Measurements from ENCODE around the gene NRM. TPM values are rescaled to one million over a fixed set of nuclear protein-coding genes. Genes with fewer than 3 reads are reported as not detected.

Gene NRM
- total and polyA plus RNA-seq, 2 of the 13 experiments (the other 11 are each of a cell fraction or from before 2014, with no cell fraction given): 12.5 to 16.0 TPM

DNA sequence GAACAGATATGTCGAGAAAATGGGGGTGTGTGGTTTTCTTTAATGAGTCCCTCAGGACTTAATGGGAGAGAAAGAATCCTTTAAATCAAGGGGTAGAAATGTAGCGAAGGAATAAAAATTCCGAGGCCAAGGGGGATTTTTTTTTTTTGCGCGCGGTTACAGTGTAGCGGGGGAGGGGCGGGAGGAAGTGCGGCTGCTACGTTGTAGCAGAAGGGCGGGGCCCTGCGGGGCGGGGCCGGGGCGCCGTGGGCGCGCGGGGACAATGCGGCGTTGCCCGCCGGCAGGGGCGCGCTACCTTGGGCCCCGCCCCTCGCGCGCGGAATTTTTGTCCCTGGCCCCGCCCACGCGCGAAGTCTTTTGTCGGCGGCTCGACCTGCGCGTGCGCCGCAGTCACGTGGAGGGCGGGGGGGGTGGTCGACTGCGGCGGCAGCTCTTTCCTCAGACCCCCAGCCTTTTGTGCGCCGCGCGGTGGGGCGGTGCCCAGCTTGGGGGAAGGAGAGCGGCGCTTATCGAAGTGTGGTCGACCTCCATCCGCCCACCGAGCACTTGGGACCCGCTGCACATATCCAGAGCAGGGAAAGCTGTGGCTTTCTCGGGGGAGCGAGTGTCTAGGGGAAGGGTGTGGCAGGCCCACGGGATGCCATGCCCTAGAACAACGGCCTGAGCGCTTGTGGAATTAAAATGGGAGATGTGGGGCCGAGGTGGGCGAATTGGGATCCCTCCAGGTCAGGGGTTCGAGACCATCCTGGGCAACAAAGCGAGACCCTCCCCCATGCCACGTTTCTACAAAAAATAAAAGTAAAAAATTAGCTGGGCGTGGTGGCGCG lies 30.6 kb upstream of the NRM start (continued):
- TF ChIP-seq, protein P1, sequence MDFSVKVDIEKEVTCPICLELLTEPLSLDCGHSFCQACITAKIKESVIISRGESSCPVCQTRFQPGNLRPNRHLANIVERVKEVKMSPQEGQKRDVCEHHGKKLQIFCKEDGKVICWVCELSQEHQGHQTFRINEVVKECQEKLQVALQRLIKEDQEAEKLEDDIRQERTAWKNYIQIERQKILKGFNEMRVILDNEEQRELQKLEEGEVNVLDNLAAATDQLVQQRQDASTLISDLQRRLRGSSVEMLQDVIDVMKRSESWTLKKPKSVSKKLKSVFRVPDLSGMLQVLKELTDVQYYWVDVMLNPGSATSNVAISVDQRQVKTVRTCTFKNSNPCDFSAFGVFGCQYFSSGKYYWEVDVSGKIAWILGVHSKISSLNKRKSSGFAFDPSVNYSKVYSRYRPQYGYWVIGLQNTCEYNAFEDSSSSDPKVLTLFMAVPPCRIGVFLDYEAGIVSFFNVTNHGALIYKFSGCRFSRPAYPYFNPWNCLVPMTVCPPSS (IDR thresholded peaks at IDR 0.05): no peak
- TF ChIP-seq SAP130 (CRISPR knock-in tag; IDR thresholded peaks at IDR 0.05; ENCODE audit: low read depth) (peak; percentile 84), ZNF205 (CRISPR knock-in tag; IDR thresholded peaks at IDR 0.05) (0 out of 2 replicates have a peak, but pooled peaks have one; percentile 30), ZNF547 (CRISPR knock-in tag; IDR thresholded peaks at IDR 0.05) (no peak; the same call in 1 of the 2 replicates), GTF3A (CRISPR knock-in tag; conservative IDR thresholded peaks at IDR 0.05) (0 out of 2 replicates have a peak, but pooled peaks have one; percentile 5), SPEN (CRISPR knock-in tag; IDR thresholded peaks at IDR 0.05; ENCODE audit: low read depth) (peak; percentile 82), ZNF382 (CRISPR knock-in tag; IDR thresholded peaks at IDR 0.05; ENCODE audit: borderline replicate concordance) (no peak), ZNF746 (CRISPR knock-in tag; IDR thresholded peaks at IDR 0.05) (no peak), PAX8 (CRISPR knock-in tag; IDR thresholded peaks at IDR 0.05; ENCODE audit: borderline replicate concordance) (no peak), TFDP1 (CRISPR knock-in tag; IDR thresholded peaks at IDR 0.05; ENCODE audit: borderline replicate concordance) (peak; percentile 92), ZBTB42 (CRISPR knock-in tag; IDR thresholded peaks at IDR 0.05) (no peak), KDM1A (CRISPR knock-in tag; IDR thresholded peaks at IDR 0.05) (no peak), ZNF747 (CRISPR knock-in tag; IDR thresholded peaks at IDR 0.05; ENCODE audit: borderline replicate concordance) (peak; percentile 51; the same call in 1 of the 2 replicates), HCFC1 (IDR thresholded peaks at IDR 0.05; ENCODE audit: low read depth, low read length) (peak; percentile 28; the same call in 1 of the 2 replicates), SRY (CRISPR knock-in tag; IDR thresholded peaks at IDR 0.05) (no peak), ZNF367 (CRISPR knock-in tag; IDR thresholded peaks at IDR 0.05; ENCODE audit: borderline replicate concordance) (0 out of 2 replicates have a peak, but pooled peaks have one; percentile 34), FOSL2 (CRISPR knock-in tag; IDR thresholded peaks at IDR 0.05) (no peak; the same call in 1 of the 2 replicates), JUNB (CRISPR knock-in tag; IDR thresholded peaks at IDR 0.05; ENCODE audit: borderline replicate concordance) (no peak), ZNF83 (CRISPR knock-in tag; IDR thresholded peaks at IDR 0.05; ENCODE audit: borderline replicate concordance) (peak; percentile 61; the same call in 1 of the 2 replicates), ZSCAN22 (CRISPR knock-in tag; IDR thresholded peaks at IDR 0.05) (no peak), TOPORS (CRISPR knock-in tag; IDR thresholded peaks at IDR 0.05) (peak; percentile 60; the same call in 1 of the 2 replicates), ZFX (CRISPR knock-in tag; IDR thresholded peaks at IDR 0.05; ENCODE audit: low read depth) (0 out of 2 replicates have a peak, but pooled peaks have one; percentile 18)
- TF ChIP-seq, protein P2, sequence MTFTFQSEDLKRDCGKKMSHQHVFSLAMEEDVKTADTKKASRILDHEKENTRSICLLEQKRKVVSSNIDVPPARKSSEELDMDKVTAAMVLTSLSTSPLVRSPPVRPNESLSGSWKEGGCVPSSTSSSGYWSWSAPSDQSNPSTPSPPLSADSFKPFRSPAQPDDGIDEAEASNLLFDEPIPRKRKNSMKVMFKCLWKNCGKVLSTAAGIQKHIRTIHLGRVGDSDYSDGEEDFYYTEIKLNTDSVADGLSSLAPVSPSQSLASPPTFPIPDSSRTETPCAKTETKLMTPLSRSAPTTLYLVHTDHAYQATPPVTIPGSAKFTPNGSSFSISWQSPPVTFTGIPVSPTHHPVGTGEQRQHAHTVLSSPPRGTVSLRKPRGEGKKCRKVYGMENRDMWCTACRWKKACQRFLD (CRISPR knock-in tag; IDR thresholded peaks at IDR 0.05; ENCODE audit: borderline replicate concordance): no peak
- TF ChIP-seq, protein P3, sequence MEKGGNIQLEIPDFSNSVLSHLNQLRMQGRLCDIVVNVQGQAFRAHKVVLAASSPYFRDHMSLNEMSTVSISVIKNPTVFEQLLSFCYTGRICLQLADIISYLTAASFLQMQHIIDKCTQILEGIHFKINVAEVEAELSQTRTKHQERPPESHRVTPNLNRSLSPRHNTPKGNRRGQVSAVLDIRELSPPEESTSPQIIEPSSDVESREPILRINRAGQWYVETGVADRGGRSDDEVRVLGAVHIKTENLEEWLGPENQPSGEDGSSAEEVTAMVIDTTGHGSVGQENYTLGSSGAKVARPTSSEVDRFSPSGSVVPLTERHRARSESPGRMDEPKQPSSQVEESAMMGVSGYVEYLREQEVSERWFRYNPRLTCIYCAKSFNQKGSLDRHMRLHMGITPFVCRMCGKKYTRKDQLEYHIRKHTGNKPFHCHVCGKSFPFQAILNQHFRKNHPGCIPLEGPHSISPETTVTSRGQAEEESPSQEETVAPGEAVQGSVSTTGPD (CRISPR knock-in tag; IDR thresholded peaks at IDR 0.05): no peak
- TF ChIP-seq, protein P4, sequence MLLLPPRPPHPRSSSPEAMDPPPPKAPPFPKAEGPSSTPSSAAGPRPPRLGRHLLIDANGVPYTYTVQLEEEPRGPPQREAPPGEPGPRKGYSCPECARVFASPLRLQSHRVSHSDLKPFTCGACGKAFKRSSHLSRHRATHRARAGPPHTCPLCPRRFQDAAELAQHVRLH (CRISPR knock-in tag; IDR thresholded peaks at IDR 0.05; ENCODE audit: borderline replicate concordance, low read depth): peak; percentile 51; the same call in 1 of the 2 replicates

Data from HepG2 (cell line).